Thyroid gland (tissue), 4 donors: Measurements from ENCODE around the gene EGLN3.

Source experiments
- CTCF ChIP-seq, 6 experiments: fragments of 200-600 bp in 3 of 6; fragments of 450-650 bp in 3 of 6; sonication (generic) in 3 of 6; IDR thresholded peaks; one replicate each; pipeline ENCODE4 v1.5.1; 2016 to 2019; ENCODE audit warnings: antibody characterized with exemption in 6 of 6, mild to moderate bottlenecking in 2 of 6, inconsistent platforms in 1 of 6, moderate library complexity in 1 of 6
- POLR2A ChIP-seq, 2 donors: fragments of 450-650 bp; IDR thresholded peaks; one replicate each; pipeline ENCODE4 v1.6.1; 2017; ENCODE audit warnings: antibody characterized with exemption in 2 of 2, mild to moderate bottlenecking in 2 of 2, moderate library complexity in 1 of 2

GRCh38 chr14:33928895-33929294, 22.0 kb downstream of the EGLN3 start:
- TF ChIP-seq CTCF (IDR thresholded peaks at IDR 0.05), result no peak
- no peak for TF ChIP-seq POLR2A (IDR thresholded peaks at IDR 0.05)
